Measurements from ENCODE around the gene YTHDC1. TPM values are rescaled to one million over a fixed set of nuclear protein-coding genes. Genes with fewer than 3 reads are reported as not detected.

Gene YTHDC1
- total and polyA plus RNA-seq, 2 of the 4 experiments (the other 2 are of a cell fraction), result 31.9 to 32.7 TPM

DNA sequence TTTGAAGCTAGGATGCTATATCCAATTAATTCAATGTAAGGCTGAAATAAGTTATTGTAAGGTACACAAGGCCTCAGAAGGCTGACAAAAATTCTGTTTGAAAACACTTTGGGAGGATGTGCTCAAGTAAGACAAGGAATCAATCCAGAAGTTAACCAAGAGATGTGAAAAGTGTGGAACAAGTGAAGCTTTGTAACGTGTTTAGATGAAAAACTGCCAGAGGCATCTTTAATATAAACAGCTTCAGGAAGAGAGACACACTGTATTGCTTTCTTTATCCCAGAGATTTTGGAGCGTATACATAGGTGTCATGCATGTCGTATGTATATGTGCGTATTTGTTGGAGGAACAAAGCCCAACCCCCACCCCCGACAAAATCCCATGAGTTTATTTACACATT, 28.3 kb upstream of the YTHDC1 start:
- Histone ChIP-seq H3K9ac (ENCODE audit: low read depth, low read length) (no peak overlapping the region), H3K18ac (ENCODE audit: low read depth, low read length) (no peak overlapping the region), H2BK20ac (ENCODE audit: low read depth, low read length) (no peak overlapping the region), H3K36me3 (ENCODE audit: control insufficient read depth, insufficient read depth, low read length) (no peaks in the 10 kb centered on the region), H3K9me1 (ENCODE audit: insufficient read depth, low read length) (no peaks in the 10 kb centered on the region), H2AK9ac (replicated peaks; ENCODE audit: low read depth, low read length, poor library complexity) (no peak overlapping the region), H2AFZ (replicated peaks; ENCODE audit: low read length, poor library complexity) (no peak overlapping the region), H2BK5ac (ENCODE audit: low read depth, low read length, poor library complexity, severe bottlenecking) (no peak overlapping the region), H3K4me3 (ENCODE audit: insufficient read depth, low read depth, low read length) (no peak overlapping the region), H3K23ac (ENCODE audit: low read depth, low read length) (no peak overlapping the region), H3K4ac (ENCODE audit: low read depth, low read length) (no peak overlapping the region), H3K4me2 (ENCODE audit: low read depth, low read length) (no peak overlapping the region), H4K8ac (ENCODE audit: low read depth in 2 of 2, low read length in 2 of 2) (0 out of 4 replicates have a peak overlapping the region, but pooled peaks of 1 of the 2 experiments have one; percentile 35), H4K91ac (ENCODE audit: insufficient read depth, low read depth, low read length) (no peak overlapping the region), H4K5ac (ENCODE audit: low read depth, low read length) (no peak overlapping the region), H4K20me1 (ENCODE audit: insufficient read depth, low read length) (no peaks in the 10 kb centered on the region), H2BK120ac (ENCODE audit: low read depth, low read length) (no peak overlapping the region), H3K79me1 (ENCODE audit: low read depth in 1 of 2, low read length in 2 of 2) (no peaks in the 10 kb centered on the region), H2AK5ac (ENCODE audit: low read depth, low read length) (no peak overlapping the region), H3K14ac (replicated peaks; ENCODE audit: low read depth, low read length) (no peak overlapping the region), H3K4me1 (ENCODE audit: control insufficient read depth, insufficient read depth, low read length) (peaks cover 8% of the 10 kb centered on the region), H3K56ac (ENCODE audit: extremely low read depth, insufficient read depth, low read length) (no peak overlapping the region), H3K9me3 (ENCODE audit: control insufficient read depth, insufficient read depth, low read length) (no peaks in the 10 kb centered on the region), H2BK15ac (ENCODE audit: low read depth, low read length) (no peak overlapping the region), H3K27ac (ENCODE audit: insufficient read depth, low read length) (no peak overlapping the region), H3K27me3 (ENCODE audit: control insufficient read depth, insufficient read depth, low read length) (no peaks in the 10 kb centered on the region)
- POLR2A ChIA-PET (ENCODE audit: unreplicated experiment), result no interaction called here
- BruUV-seq (replicated peaks), result no TSS peak
- ATAC-seq (ENCODE audit: low read depth) (peak; percentile 30), DNase-seq (no peak)
- TF ChIP-seq CHD1 (IDR thresholded peaks at IDR 0.05; ENCODE audit: low read depth, low read length), result no peak
- TF ChIP-seq ELK1 (IDR thresholded peaks at IDR 0.05; ENCODE audit: borderline replicate concordance, low read depth, low read length), result no peak
- TF ChIP-seq MXI1 (IDR thresholded peaks at IDR 0.05; ENCODE audit: borderline replicate concordance, low read depth, low read length), result no peak
- TF ChIP-seq CTCF (conservative IDR thresholded peaks at IDR 0.05; ENCODE audit: low read depth, low read length), result no peak
- TF ChIP-seq POLR2A (IDR thresholded peaks at IDR 0.05; ENCODE audit: low read depth, low read length), result no peak
- intact Hi-C loops (cut with micrococcal nuclease), result loop anchor here (10.0 kb wide), 1 partner anchor 203 kb away; no protein-coding TSS in a partner anchor
- WGBS, 2 experiments (ENCODE audit: extremely low coverage in 2 of 2, insufficient read length in 1 of 2), result no CpG with 5 or more reads among the region's 5 CpGs
- dilution Hi-C loops (cut with HindIII; ENCODE audit: low sequenced_read_pairs, unreplicated experiment), result no loop called here
- in situ Hi-C loops (cut with MboI; ENCODE audit: low sequenced_read_pairs), result loop anchor here (5.0 kb wide), 1 partner anchor 106 kb away; no protein-coding TSS in a partner anchor
- CTCF ChIA-PET, result interaction anchor here (1.0 kb wide), 1 partner anchor 106 kb away, joined by 4 read pairs; no protein-coding TSS in a partner anchor

Measured in IMR-90 (cell line).